IPS-18c (cell line): ENCODE results near the gene NPIPA2.
"Not testable (repeated sequence)": the region's sequence is repeated elsewhere in the genome, so short reads cannot be mapped to it uniquely, and the experiment has no call there.

Experiments used
- H3K4me3 ChIP-seq: 2 replicates; pipeline ENCODE4 v1.7.0; 2013; ENCODE audit warnings: low read depth, mild to moderate bottlenecking, low read length, moderate library complexity; ENCODE audit not compliant: insufficient read depth
- H3K9me3 ChIP-seq: one replicate; pipeline ENCODE4 v1.6.1; 2013; ENCODE audit warnings: mild to moderate bottlenecking, low read length, moderate library complexity; ENCODE audit not compliant: control insufficient read depth, insufficient read depth

Gene NPIPA2

DNA sequence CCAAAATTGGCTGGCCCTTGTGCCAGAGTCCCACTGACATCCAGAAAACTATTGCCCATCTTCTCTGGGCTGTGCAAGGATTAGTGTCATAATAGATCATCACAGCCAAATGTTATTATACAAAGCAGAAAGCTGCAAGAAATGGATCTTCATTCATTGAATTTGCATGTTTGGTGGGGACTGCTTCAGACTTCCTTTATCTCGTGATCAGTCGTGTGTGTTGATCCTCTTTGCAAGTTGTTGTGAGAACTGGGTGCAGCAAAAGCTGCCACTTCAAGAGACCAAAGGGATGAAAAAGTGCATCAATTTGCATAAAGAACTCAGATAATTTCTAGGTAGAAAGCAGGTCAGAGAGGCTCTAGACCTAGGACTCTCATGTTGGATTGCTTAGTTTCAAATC lies 61.2 kb downstream of the NPIPA2 start:
- not testable (repeated sequence) for H3K4me3 ChIP-seq, H3K9me3 ChIP-seq

DNA sequence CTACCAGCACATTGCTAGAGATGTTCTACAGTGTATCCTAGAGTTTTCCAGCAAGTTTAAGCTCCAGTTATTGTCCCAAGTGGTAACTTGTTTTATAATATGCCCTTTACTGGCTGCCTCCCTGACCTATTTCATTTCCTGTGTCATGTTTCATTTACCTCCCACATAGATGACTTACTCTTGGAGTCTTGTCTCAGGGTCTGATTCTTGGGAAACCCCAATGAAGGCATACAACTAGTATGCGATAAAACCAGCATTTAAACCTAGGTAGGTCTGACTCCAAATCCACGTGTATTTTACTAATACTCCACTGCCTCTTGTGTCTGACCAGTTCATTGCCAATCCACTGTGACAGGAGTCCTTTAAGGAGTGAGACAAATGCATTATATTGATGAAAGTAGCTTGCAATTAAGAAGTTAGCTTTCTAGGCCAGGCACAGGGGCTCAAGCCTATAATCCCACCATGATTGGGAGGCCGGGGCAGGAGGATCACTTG lies 64.9 kb downstream of the NPIPA2 start:
- not testable (repeated sequence) for H3K4me3 ChIP-seq, H3K9me3 ChIP-seq

DNA sequence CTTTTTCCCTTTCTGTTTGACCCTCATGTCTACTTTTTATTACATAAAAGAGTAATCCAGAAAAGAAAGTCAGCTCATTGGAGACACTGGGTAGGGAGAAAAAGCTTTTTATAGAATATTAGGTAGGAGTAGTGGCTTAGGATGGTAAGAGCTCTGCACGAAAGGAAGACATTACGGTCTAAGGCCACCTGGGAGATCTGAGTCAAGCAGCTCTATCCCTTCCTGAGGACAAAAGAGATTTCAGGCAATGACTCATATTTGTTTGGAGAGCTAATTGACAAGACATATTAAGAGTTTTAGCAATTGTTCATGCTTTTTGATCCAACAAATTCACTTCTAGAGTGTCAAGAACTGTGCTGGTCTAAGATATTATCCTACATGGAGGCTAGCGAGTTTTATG lies 71.6 kb downstream of the NPIPA2 start:
- not testable (repeated sequence) for H3K9me3 ChIP-seq, H3K4me3 ChIP-seq
